MCF 10A (cell line): ENCODE results near the gene NRAS. TPM values are rescaled to one million over a fixed set of nuclear protein-coding genes. Genes with fewer than 3 reads are reported as not detected.

Experiments used
- BruUV-seq: library from RNA; stranded (reverse); fragments of 400-500 nt; replicated peaks from 2 replicates; lab custom pipeline; 2021; lab: Mats Ljungman, UMichigan
- CTCF ChIA-PET: fragments of 300-600 bp; sonication (Branson Sonifier 250); formaldehyde crosslinking; extraction: SDS; loops from one replicate; lab custom pipeline; 2021; ENCODE audit warnings: antibody characterized with exemption, inconsistent platforms; lab: Yijun Ruan, JAX
- POLR2A ChIA-PET: fragments of 300-600, 350-650 bp; sonication (Branson Sonifier 250); formaldehyde crosslinking; extraction: SDS; loops from one replicate; lab custom pipeline; 2020; ENCODE audit warnings: antibody characterized with exemption, inconsistent platforms; lab: Yijun Ruan, JAX
- DNase-seq: peaks from one replicate; pipeline ENCODE4 v3.0.0-alpha.2; 2018; ENCODE audit not compliant: unreplicated experiment
- H3K27ac Mint-ChIP-seq: one replicate; pipeline ENCODE4 v1.8.0; 2022; ENCODE audit warnings: mild to moderate bottlenecking, low read depth, mixed read lengths; ENCODE audit not compliant: unreplicated experiment
- H3K27me3 Mint-ChIP-seq: one replicate; pipeline ENCODE4 v1.8.0; 2022; ENCODE audit warnings: mixed read lengths; ENCODE audit not compliant: insufficient read depth, unreplicated experiment
- H3K36me3 Mint-ChIP-seq: one replicate; pipeline ENCODE4 v1.8.0; 2022; ENCODE audit warnings: mild to moderate bottlenecking, moderate library complexity, mixed read lengths; ENCODE audit not compliant: insufficient read depth, unreplicated experiment
- H3K4me1 Mint-ChIP-seq: one replicate; pipeline ENCODE4 v1.8.0; 2022; ENCODE audit warnings: mixed read lengths; ENCODE audit not compliant: insufficient read depth, unreplicated experiment
- H3K4me3 Mint-ChIP-seq: one replicate; pipeline ENCODE4 v1.8.0; 2022; ENCODE audit warnings: mild to moderate bottlenecking, moderate library complexity, mixed read lengths; ENCODE audit not compliant: unreplicated experiment
- H3K9me3 Mint-ChIP-seq: one replicate; pipeline ENCODE4 v1.8.0; 2022; ENCODE audit warnings: mixed read lengths; ENCODE audit not compliant: unreplicated experiment
- intact Hi-C: fragments of 100-400 bp; cut with micrococcal nuclease; formaldehyde crosslinking; loops from 2 replicates; pipeline ENCODE4 v1.14.1; 2022
- total RNA-seq: library from RNA; stranded (reverse); gene quantifications from 2 replicates; pipeline ENCODE4 v1.2.3, GENCODE V29; 2022
- TF ChIP-seq, protein P1 (sequence below): fragments of 200-600 bp; IDR thresholded peaks from one replicate; pipeline ENCODE4 v1.8.0; 2022; ENCODE audit warnings: antibody characterized with exemption, mild to moderate bottlenecking; ENCODE audit not compliant: unreplicated experiment

The NRAS gene
- total RNA-seq, 1 experiment from 2014 or later = 38.9 TPM

GRCh38 chr1:114749835-114750234, 33.3 kb upstream of the NRAS start:
- Mint-ChIP-seq H3K27ac (no peak overlapping the region), H3K27me3 (no peaks in the 10 kb centered on the region), H3K36me3 (peaks cover 66% of the 10 kb centered on the region), H3K4me1 (peaks cover 53% of the 10 kb centered on the region), H3K9me3 (no peaks in the 10 kb centered on the region), H3K4me3 (no peak overlapping the region)
- ChIA-PET POLR2A (interaction anchor here (0.8 kb wide), 1 partner anchor 81 kb away, joined by 4 read pairs; no protein-coding TSS in a partner anchor), CTCF (interaction anchor here (0.9 kb wide), 1 partner anchor 361 kb away, joined by 3 read pairs; no protein-coding TSS in a partner anchor)
- intact Hi-C loops = no loop called here
- no peak for DNase-seq
- TF ChIP-seq, protein P1, sequence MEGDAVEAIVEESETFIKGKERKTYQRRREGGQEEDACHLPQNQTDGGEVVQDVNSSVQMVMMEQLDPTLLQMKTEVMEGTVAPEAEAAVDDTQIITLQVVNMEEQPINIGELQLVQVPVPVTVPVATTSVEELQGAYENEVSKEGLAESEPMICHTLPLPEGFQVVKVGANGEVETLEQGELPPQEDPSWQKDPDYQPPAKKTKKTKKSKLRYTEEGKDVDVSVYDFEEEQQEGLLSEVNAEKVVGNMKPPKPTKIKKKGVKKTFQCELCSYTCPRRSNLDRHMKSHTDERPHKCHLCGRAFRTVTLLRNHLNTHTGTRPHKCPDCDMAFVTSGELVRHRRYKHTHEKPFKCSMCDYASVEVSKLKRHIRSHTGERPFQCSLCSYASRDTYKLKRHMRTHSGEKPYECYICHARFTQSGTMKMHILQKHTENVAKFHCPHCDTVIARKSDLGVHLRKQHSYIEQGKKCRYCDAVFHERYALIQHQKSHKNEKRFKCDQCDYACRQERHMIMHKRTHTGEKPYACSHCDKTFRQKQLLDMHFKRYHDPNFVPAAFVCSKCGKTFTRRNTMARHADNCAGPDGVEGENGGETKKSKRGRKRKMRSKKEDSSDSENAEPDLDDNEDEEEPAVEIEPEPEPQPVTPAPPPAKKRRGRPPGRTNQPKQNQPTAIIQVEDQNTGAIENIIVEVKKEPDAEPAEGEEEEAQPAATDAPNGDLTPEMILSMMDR = no peak
- BruUV-seq = no TSS peak

DNA sequence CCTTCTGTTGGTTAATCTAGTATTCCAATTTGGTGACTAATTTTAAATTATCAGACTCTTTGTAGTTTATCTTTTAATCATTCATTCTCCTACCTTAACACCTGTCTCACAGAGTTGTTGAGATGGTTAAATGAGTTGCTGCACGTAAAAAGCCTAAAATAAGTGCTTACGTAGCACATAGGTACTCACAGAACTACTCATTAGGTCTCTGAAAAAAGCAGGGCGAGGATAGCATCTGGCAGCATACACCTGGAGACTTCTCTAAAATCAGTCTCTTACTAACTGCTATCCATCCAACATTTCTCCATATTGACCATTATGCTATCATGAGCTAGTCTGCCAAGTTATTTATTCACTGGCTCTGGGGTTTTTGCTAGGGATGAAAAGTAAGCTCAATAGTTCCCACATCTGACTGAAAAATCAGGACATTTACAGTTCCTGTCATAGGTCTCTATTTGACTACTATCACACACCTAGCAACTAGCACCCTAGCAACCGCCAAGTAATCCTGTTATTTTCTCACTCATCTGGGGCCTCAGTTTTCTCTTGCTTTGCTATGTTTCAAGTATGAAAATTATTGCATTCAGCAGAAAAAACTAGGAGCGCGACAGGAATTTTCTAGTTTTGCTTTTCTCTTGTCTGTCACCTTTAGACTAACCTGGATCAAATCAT, 30.0 kb upstream of the NRAS start:
- Mint-ChIP-seq H3K36me3 (peaks cover 81% of the 10 kb centered on the region), H3K4me1 (peaks cover 46% of the 10 kb centered on the region)
- intact Hi-C loops = no loop called here

GRCh38 chr1:114745291-114745690, 28.7 kb upstream of the NRAS start:
- Mint-ChIP-seq H3K4me1 (peaks cover 40% of the 10 kb centered on the region), H3K27me3 (no peaks in the 10 kb centered on the region), H3K4me3 (no peak overlapping the region), H3K36me3 (peaks cover 85% of the 10 kb centered on the region), H3K27ac (no peak overlapping the region), H3K9me3 (no peaks in the 10 kb centered on the region)
- no TSS peak for BruUV-seq
- intact Hi-C loops = no loop called here
- TF ChIP-seq, protein P1 = no peak
- ChIA-PET CTCF (interaction anchor here (0.7 to 1.1 kb wide), 4 partner anchors 10 to 462 kb away, joined by 3 to 4 read pairs (median 4); no protein-coding TSS in a partner anchor), POLR2A (interaction anchor here (1.0 to 1.2 kb wide), 4 partner anchors 11 to 317 kb away, joined by 3 to 8 read pairs (median 4); partner anchors contain the start of gene NRAS)
- DNase-seq = no peak

More for the DNA sequence above, 30.0 kb upstream of the NRAS start:
- DNase-seq = no peak
- H3K9me3 Mint-ChIP-seq = no peaks in the 10 kb centered on the region
- CTCF ChIA-PET = no interaction called here
- H3K27me3 Mint-ChIP-seq = no peaks in the 10 kb centered on the region
- H3K27ac Mint-ChIP-seq = peak overlapping the region; percentile 19
- no peak overlapping the region for H3K4me3 Mint-ChIP-seq
- TF ChIP-seq, protein P1 = no peak
- POLR2A ChIA-PET = interaction anchor here (1.0 kb wide), 1 partner anchor 30 kb away, joined by 3 read pairs; the partner anchor contains the start of gene NRAS
- BruUV-seq = no TSS peak

- H3K27ac Mint-ChIP-seq = peak overlapping the region; percentile 22
- H3K9me3 Mint-ChIP-seq = no peaks in the 10 kb centered on the region
- no peak overlapping the region for H3K4me3 Mint-ChIP-seq
- peaks cover 23% of the 10 kb centered on the region for H3K4me1 Mint-ChIP-seq
- ChIA-PET CTCF (interaction anchor here (0.9 kb wide), 1 partner anchor 13 kb away, joined by 3 read pairs; no protein-coding TSS in a partner anchor), POLR2A (interaction anchor here (1.0 to 1.2 kb wide), 2 partner anchors 22 to 34 kb away, joined by 3 to 7 read pairs; no protein-coding TSS in a partner anchor)
- intact Hi-C loops = no loop called here
- H3K36me3 Mint-ChIP-seq = peaks cover 81% of the 10 kb centered on the region
- no TSS peak for BruUV-seq
- TF ChIP-seq, protein P1 = no peak
- no peak for DNase-seq
- no peaks in the 10 kb centered on the region for H3K27me3 Mint-ChIP-seq
Observed at GRCh38 chr1:114741963-114742746, 25.6 kb upstream of the NRAS start.
